ENCODE results near the gene CFAP70. TPM values are rescaled to one million over a fixed set of nuclear protein-coding genes. Genes with fewer than 3 reads are reported as not detected.

Gene CFAP70
- 10 to 100 TPM in 1 of 4 donors, 1 to 10 TPM in 3; 2.6 to 12.9 (median 4.3) TPM for total RNA-seq

DNA sequence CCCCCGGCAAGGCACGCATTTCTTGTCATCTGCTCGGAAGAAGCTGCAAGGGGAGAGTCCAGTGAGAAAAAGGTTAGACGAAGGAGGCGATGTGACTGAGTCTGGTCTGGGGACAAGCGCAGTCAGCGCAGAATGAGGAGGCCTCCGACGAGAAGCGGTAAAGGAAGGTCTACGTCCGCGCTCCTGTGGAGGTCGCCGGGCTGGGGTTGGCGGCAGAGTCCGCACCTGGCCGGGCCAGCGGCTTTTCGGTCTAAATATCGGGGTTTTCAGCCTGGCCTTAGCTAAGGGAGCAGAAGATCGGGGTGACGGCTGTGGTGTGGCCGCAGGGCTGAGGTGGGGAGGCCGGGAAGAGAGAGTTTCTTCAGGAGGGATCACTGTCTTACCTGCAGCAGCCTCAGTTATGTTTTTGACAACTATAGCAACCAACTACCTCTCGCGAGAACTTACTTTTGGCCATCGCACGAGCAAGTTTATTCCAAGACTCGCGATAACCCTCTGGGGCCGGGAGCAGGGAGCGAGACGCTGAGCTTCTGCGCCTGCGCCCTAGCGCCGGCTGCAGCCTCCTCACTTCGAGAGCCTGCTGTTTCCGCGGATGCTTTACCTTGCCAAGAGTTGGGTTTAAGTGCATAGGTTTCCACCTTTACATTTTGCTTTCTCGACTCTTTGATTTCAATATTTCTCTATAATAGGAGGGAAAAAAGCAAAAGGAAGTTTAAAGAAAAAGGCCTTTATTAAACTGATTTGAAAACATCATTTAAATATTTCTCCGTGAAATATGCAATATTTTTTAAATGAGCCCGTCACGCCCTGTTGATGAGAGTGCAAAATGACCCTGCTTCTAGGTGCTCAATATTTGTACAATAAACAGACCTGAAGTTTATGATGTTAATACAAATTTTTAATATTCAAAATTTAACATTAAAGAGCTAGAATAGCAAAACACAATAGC lies at the start of gene CFAP70:
TSS of gene CFAP70 (minus strand) at position 534 of the 949 bp plus-strand sequence. CDS start 4,068 bp downstream, outside the sequence.
- H3K4me3 ChIP-seq: peak within 1 kb of the TSS; percentile 93
- no peaks in the 10 kb centered on the region for H3K36me3 ChIP-seq
- H3K9me3 ChIP-seq: no peaks in the 10 kb centered on the region
- WGBS: under 1% methylated on average over 45 of the region's 45 CpGs
- H3K27ac ChIP-seq: peak within 1 kb of the TSS; percentile 79
- DNase-seq (ENCODE audit: low spot score in 2 of 2): peak; percentile 92 to 93
- H3K4me1 ChIP-seq: peaks cover 17% of the 10 kb centered on the region
- TF ChIP-seq, protein P1, sequence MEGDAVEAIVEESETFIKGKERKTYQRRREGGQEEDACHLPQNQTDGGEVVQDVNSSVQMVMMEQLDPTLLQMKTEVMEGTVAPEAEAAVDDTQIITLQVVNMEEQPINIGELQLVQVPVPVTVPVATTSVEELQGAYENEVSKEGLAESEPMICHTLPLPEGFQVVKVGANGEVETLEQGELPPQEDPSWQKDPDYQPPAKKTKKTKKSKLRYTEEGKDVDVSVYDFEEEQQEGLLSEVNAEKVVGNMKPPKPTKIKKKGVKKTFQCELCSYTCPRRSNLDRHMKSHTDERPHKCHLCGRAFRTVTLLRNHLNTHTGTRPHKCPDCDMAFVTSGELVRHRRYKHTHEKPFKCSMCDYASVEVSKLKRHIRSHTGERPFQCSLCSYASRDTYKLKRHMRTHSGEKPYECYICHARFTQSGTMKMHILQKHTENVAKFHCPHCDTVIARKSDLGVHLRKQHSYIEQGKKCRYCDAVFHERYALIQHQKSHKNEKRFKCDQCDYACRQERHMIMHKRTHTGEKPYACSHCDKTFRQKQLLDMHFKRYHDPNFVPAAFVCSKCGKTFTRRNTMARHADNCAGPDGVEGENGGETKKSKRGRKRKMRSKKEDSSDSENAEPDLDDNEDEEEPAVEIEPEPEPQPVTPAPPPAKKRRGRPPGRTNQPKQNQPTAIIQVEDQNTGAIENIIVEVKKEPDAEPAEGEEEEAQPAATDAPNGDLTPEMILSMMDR (IDR thresholded peaks at IDR 0.05): no peak
- TF ChIP-seq POLR2AphosphoS5 (IDR thresholded peaks at IDR 0.05): peak in 1 of 3 donors; percentile 63
- H3K27me3 ChIP-seq: no peaks in the 10 kb centered on the region

DNA sequence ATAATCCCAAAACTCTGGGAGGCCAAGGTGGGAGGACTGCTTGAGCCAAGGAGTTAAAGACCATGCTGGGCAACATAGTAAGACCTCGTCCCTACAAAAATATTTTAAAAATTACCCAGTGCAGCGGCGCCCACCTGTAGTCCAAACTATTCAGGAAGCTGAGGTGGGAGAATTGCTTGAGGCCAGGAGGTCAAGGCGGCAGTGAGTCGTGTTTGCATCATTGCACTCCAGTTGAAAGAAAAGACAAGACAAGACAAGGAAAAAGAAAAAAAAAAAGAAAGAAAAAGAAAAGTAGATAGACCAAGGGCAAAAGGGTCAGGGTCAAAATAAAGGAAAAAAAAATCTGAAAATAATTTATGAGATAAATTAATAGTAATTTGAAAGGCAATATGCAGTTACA lies 49.4 kb upstream of the CFAP70 start:
- Histone ChIP-seq H3K27ac (no peak overlapping the region), H3K4me1 (peaks cover 22% of the 10 kb centered on the region), H3K36me3 (no peaks in the 10 kb centered on the region), H3K27me3 (no peaks in the 10 kb centered on the region), H3K4me3 (no peak overlapping the region), H3K9me3 (no peaks in the 10 kb centered on the region)
- WGBS: 87% methylated on average over 5 of the region's 5 CpGs
- no peak for TF ChIP-seq POLR2A (IDR thresholded peaks at IDR 0.05)
- TF ChIP-seq, protein P1 (IDR thresholded peaks at IDR 0.05): no peak
- TF ChIP-seq EP300 (IDR thresholded peaks at IDR 0.05): no peak
- no peak for TF ChIP-seq POLR2AphosphoS5 (IDR thresholded peaks at IDR 0.05)
- DNase-seq (ENCODE audit: low spot score in 2 of 2): no peak

DNA sequence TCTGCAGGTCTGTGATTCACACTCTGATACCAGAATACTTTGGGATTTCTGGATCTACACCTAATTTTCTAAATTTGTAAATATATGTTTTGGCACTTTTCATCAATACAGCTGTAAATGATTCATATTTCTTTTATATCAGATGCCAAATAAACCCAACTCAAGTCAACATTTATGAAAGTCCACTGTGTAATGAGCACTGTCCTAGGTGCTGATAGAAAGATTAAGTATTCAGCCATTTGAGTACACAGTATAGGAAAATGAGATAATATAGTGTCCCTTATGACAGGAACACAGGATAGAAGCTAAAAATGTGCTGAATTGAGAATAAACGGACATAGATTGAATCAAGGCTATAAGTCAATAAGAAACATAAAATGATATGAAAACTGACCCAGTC lies 48.8 kb upstream of the CFAP70 start:
- Histone ChIP-seq H3K27ac (no peak overlapping the region), H3K4me1 (peaks cover 18% of the 10 kb centered on the region), H3K27me3 (no peaks in the 10 kb centered on the region), H3K9me3 (no peaks in the 10 kb centered on the region), H3K36me3 (no peaks in the 10 kb centered on the region), H3K4me3 (no peak overlapping the region)
- no peak for DNase-seq (ENCODE audit: low spot score in 2 of 2)
- 84% methylated on average over 1 of the region's 1 CpG for WGBS
- TF ChIP-seq POLR2AphosphoS5 (IDR thresholded peaks at IDR 0.05): no peak
- no peak for TF ChIP-seq POLR2A (IDR thresholded peaks at IDR 0.05)
- no peak for TF ChIP-seq EP300 (IDR thresholded peaks at IDR 0.05)
- TF ChIP-seq, protein P1 (IDR thresholded peaks at IDR 0.05): no peak

DNA sequence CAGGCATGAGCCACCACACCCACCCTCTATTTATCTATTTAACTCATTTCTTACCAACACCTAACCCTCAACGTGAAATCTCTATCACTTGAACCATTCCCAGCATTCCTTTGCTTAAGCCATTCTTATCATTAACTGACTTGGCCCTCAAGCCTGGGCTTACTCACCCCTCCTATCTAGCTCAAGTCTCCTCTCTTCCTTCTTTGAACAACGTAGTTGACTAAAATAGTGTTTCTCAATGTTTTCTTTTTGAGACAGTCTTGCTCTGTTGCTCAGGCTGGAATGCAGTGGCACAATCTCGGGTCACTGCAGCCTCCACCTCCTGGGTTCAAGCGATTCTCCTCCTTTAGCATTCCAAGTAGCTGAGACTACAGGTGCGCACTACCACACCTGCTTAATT lies 48.2 kb upstream of the CFAP70 start:
- H3K4me1 ChIP-seq: peaks cover 11% of the 10 kb centered on the region
- WGBS: 91% methylated on average over 5 of the region's 5 CpGs

DNA sequence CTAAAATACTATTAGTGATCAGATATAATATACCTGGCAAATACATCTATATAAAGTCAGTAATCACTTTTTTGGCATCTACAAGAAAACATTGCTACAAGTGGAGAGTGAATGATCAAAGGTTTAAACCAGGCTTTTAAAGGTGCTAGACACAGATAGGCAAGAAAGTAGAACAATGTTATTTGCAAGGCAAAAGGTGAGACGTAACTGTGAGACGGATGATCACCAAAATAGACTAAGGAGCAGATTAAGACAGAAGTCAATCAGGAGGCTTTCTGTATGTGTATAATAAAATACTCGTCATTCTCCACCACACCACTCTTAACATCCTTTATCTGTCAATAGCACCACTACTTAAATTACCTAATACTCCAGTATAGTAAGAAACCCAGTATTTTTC lies 46.9 kb upstream of the CFAP70 start:
- Histone ChIP-seq H3K27me3 (no peaks in the 10 kb centered on the region), H3K36me3 (no peaks in the 10 kb centered on the region), H3K4me3 (no peak overlapping the region), H3K4me1 (peaks cover 7% of the 10 kb centered on the region), H3K9me3 (no peaks in the 10 kb centered on the region), H3K27ac (no peak overlapping the region)
- 91% methylated on average over 3 of the region's 3 CpGs for WGBS
- no peak for DNase-seq (ENCODE audit: low spot score in 2 of 2)
- TF ChIP-seq EP300 (IDR thresholded peaks at IDR 0.05) (no peak), POLR2AphosphoS5 (IDR thresholded peaks at IDR 0.05) (no peak), POLR2A (IDR thresholded peaks at IDR 0.05) (no peak)
- TF ChIP-seq, protein P1 (IDR thresholded peaks at IDR 0.05): no peak

More for the DNA sequence above, 48.2 kb upstream of the CFAP70 start:
- Histone ChIP-seq H3K4me3 (no peak overlapping the region), H3K9me3 (no peaks in the 10 kb centered on the region), H3K27me3 (no peaks in the 10 kb centered on the region), H3K27ac (no peak overlapping the region), H3K36me3 (no peaks in the 10 kb centered on the region)
- TF ChIP-seq, protein P1 (IDR thresholded peaks at IDR 0.05): no peak
- no peak for DNase-seq (ENCODE audit: low spot score in 2 of 2)
